GM18519 (cell line): Measurements from ENCODE around the gene LRP4.
"Not testable (repeated sequence)": the region's sequence is repeated elsewhere in the genome, so short reads cannot be mapped to it uniquely, and the experiment has no call there.

Experiments used
- ATAC-seq: cut with Tn5 transposase; IDR thresholded peaks from one replicate; pipeline ENCODE4 v1.9.1; 2021; ENCODE audit warnings: mild to moderate bottlenecking, moderate library complexity; ENCODE audit not compliant: unreplicated experiment, low FRiP score

LRP4 gene

GRCh38 chr11:46928701-46929100, 10.4 kb upstream of the LRP4 start:
- ATAC-seq: not testable (repeated sequence)

- not testable (repeated sequence) for ATAC-seq
Observed at GRCh38 chr11:46927928-46928327, 9.6 kb upstream of the LRP4 start.

- ATAC-seq: no peak
Observed at GRCh38 chr11:46920755-46921154, 2.4 kb upstream of the LRP4 start.

GRCh38 chr11:46918788-46919513, 601 bp upstream of the LRP4 start:
- ATAC-seq: no peak

GRCh38 chr11:46917762-46918082, 628 bp downstream of the LRP4 start:
- ATAC-seq: no peak

- no peak for ATAC-seq
Observed at GRCh38 chr11:46917109-46917761, 1.1 kb downstream of the LRP4 start.

- no peak for ATAC-seq
Observed at GRCh38 chr11:46916286-46917108, 1.9 kb downstream of the LRP4 start.

GRCh38 chr11:46914910-46915309, 3.4 kb downstream of the LRP4 start:
- ATAC-seq: no peak

- no peak for ATAC-seq
Observed at GRCh38 chr11:46914363-46914762, 4.0 kb downstream of the LRP4 start.

- no peak for ATAC-seq
Observed at GRCh38 chr11:46913484-46913883, 4.9 kb downstream of the LRP4 start.

- ATAC-seq: no peak
Observed at GRCh38 chr11:46912526-46913150, 5.7 kb downstream of the LRP4 start.

- ATAC-seq: no peak
Observed at GRCh38 chr11:46907606-46908005, 10.7 kb downstream of the LRP4 start.

GRCh38 chr11:46906609-46907041, 11.7 kb downstream of the LRP4 start:
- no peak for ATAC-seq

GRCh38 chr11:46905806-46906205, 12.5 kb downstream of the LRP4 start:
- ATAC-seq: no peak

GRCh38 chr11:46903846-46904245, 14.5 kb downstream of the LRP4 start:
- ATAC-seq: no peak

GRCh38 chr11:46902694-46903093, 15.7 kb downstream of the LRP4 start:
- ATAC-seq: no peak

- ATAC-seq: no peak
Observed at GRCh38 chr11:46901156-46901555, 17.2 kb downstream of the LRP4 start.

GRCh38 chr11:46900091-46900746, 18.1 kb downstream of the LRP4 start:
- ATAC-seq: no peak

- ATAC-seq: no peak
Observed at GRCh38 chr11:46899501-46900025, 18.8 kb downstream of the LRP4 start.

- no peak for ATAC-seq
Observed at GRCh38 chr11:46898396-46899095, 19.8 kb downstream of the LRP4 start.
